ENCODE data around the gene ZNF423.

ZNF423 gene

GRCh38 chr16:49453983-49454382 lies 401.9 kb downstream of the ZNF423 start:
- H3K4me3 ChIP-seq (ENCODE audit: low read depth, low read length) = no peak overlapping the region
- no peak for TF ChIP-seq CTCF (IDR thresholded peaks at IDR 0.05; ENCODE audit: insufficient read depth, low read depth, low read length, missing control alignments)
- DNase-seq (ENCODE audit: low read depth) = no peak

- DNase-seq (ENCODE audit: low read depth) = no peak
- no peak for TF ChIP-seq CTCF (IDR thresholded peaks at IDR 0.05; ENCODE audit: insufficient read depth, low read depth, low read length, missing control alignments)
Observed at GRCh38 chr16:49453021-49453420, 402.9 kb downstream of the ZNF423 start.

DNA sequence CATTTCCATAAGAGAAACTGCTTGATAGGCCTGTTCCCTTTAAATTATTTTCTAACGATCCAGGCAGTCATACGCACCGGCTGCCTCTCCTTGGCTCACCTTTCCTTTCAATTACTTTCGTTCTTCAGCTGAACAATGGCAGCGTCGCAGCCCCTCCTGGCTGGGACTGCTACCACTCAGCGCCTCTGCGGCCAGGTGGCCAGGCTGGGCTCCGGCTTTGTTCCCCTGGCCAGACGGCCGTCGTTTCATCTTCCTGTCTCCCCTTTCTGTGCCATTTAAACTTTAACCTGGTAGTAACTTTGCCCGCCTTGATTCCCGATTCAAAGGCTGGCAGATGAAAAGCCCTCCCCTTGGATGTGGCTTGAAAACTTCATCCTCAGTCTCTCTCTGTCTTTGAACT lies 403.3 kb downstream of the ZNF423 start:
- no peak for DNase-seq (ENCODE audit: low read depth)
- H3K4me3 ChIP-seq (ENCODE audit: low read depth, low read length) = no peak overlapping the region
- no peak for TF ChIP-seq CTCF (IDR thresholded peaks at IDR 0.05; ENCODE audit: insufficient read depth, low read depth, low read length, missing control alignments)

More at GRCh38 chr16:49453021-49453420, 402.9 kb downstream of the ZNF423 start:
- H3K4me3 ChIP-seq (ENCODE audit: low read depth, low read length) = no peak overlapping the region

GRCh38 chr16:49452108-49452507 lies 403.8 kb downstream of the ZNF423 start:
- DNase-seq (ENCODE audit: low read depth) = no peak
- H3K4me3 ChIP-seq (ENCODE audit: low read depth, low read length) = no peak overlapping the region
- TF ChIP-seq CTCF (IDR thresholded peaks at IDR 0.05; ENCODE audit: insufficient read depth, low read depth, low read length, missing control alignments) = no peak

DNA sequence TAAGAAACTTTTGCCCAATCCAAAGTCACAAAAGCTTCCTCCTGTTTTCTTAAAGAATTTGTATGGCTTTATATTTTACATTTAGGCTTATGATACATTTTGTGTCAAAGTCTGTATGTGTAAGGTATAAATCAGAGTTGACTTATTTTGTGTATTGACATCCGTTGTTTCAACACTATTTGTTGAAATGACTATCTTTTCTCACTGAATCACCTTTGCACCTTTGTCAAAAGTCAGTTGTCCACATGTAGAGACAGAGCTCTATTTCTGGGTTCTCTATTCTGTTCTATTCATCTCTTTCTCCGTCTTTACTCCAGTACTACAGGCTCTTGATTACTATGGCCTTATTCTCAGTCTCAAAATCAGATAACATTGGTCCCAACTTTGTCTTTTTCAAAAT lies 409.1 kb downstream of the ZNF423 start:
- no peak overlapping the region for H3K4me3 ChIP-seq (ENCODE audit: low read depth, low read length)
- DNase-seq (ENCODE audit: low read depth) = no peak
- TF ChIP-seq CTCF (IDR thresholded peaks at IDR 0.05; ENCODE audit: insufficient read depth, low read depth, low read length, missing control alignments) = no peak

DNA sequence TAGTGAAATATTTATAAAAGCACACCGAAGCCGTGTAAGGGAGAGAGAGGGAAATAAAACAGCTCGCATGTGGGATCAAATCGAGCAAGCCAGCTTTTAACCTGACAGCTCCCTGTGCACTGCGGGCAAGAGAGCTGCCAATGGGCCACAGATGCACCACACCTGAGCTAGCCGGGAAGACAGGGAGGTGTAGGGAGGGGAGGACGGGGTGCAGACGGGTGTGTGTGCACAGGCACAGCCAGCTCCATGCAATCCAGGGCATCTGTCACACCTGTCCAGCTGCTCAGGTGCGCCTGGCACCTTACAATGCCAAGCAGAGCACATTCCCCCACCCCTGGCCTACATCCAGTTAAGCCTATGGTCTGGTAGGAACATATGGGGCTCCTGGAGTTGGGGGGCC lies 412.3 kb downstream of the ZNF423 start:
- DNase-seq (ENCODE audit: low read depth) = no peak
- H3K4me3 ChIP-seq (ENCODE audit: low read depth, low read length) = no peak overlapping the region
- no peak for TF ChIP-seq CTCF (IDR thresholded peaks at IDR 0.05; ENCODE audit: insufficient read depth, low read depth, low read length, missing control alignments)

- DNase-seq (ENCODE audit: low read depth) = no peak
- no peak overlapping the region for H3K4me3 ChIP-seq (ENCODE audit: low read depth, low read length)
- no peak for TF ChIP-seq CTCF (IDR thresholded peaks at IDR 0.05; ENCODE audit: insufficient read depth, low read depth, low read length, missing control alignments)
Observed at GRCh38 chr16:49442805-49443204, 413.1 kb downstream of the ZNF423 start.
